Mucosa of descending colon (tissue), 3 donors: ENCODE data around the gene POU6F1. TPM values are rescaled to one million over a fixed set of nuclear protein-coding genes. Genes with fewer than 3 reads are reported as not detected.

Source experiments
- ATAC-seq: fragments of 200-7000 bp; cut with Tn5 transposase; one replicate; pipeline ENCODE4 v1.9.1; 2020; ENCODE audit warnings: mild to moderate bottlenecking, moderate library complexity
- DNase-seq, 3 donors: peaks; one replicate each; pipeline ENCODE4 v3.0.0-alpha.2; 2020
- H3K36me3 ChIP-seq: fragments of 200-600 bp; one replicate; pipeline ENCODE4 v1.8.0; 2021; ENCODE audit warnings: low read depth, mild to moderate bottlenecking
- H3K4me1 ChIP-seq: fragments of 200-600 bp; one replicate; pipeline ENCODE4 v1.8.0; 2021; ENCODE audit warnings: low read depth, mild to moderate bottlenecking
- H3K4me3 ChIP-seq: fragments of 200-600 bp; one replicate; pipeline ENCODE4 v1.8.0; 2021; ENCODE audit warnings: mild to moderate bottlenecking
- H3K9me3 ChIP-seq: fragments of 200-600 bp; one replicate; pipeline ENCODE4 v1.8.0; 2021; ENCODE audit warnings: mild to moderate bottlenecking
- CTCF ChIP-seq: fragments of 200-600 bp; IDR thresholded peaks from one replicate; pipeline ENCODE4 v1.8.0; 2022; ENCODE audit warnings: antibody characterized with exemption, mild to moderate bottlenecking
- intact Hi-C, 2 donors: fragments of 100-400 bp; cut with DNase I in 1 of 2; cut with micrococcal nuclease in 1 of 2; formaldehyde crosslinking; loops; one replicate each; pipeline versions ENCODE4 v1.11.0 to v1.11.1; 2022; cut with DNase I, micrococcal nuclease
- total RNA-seq, 3 donors: library from RNA; stranded (reverse); fragmentation: NEBNext Ultra II Directional in 2 of 3; extraction: Animal tissue kit (Norgen Biotek cat#: 25700) in 2 of 3; gene quantifications; one replicate each; pipeline versions ENCODE4 v1.2.1 to v1.2.4, GENCODE V29; 2021 to 2023
- donor health status: DM: no; HTN: no; CAD: no; lungs with moderate emphysema.
- donor health status: DM: no; HTN: no; CAD: no.
- donor health status: DM: no; HTN: yes; CAD: no.

The POU6F1 gene
- total RNA-seq, 3 donors from 2014 or later: 3.9 to 21.4 (median 5.1) TPM

- no peaks in the 10 kb centered on the region for H3K36me3 ChIP-seq
- DNase-seq: no peak
- H3K4me1 ChIP-seq: no peaks in the 10 kb centered on the region
- no peaks in the 10 kb centered on the region for H3K9me3 ChIP-seq
- no peak for TF ChIP-seq CTCF
- intact Hi-C loops: no loop called here
- ATAC-seq: no peak
- no peak overlapping the region for H3K4me3 ChIP-seq
Observed at GRCh38 chr12:51181558-51181957, 36.3 kb downstream of the POU6F1 start.

- ATAC-seq (no peak), DNase-seq (no peak)
- H3K36me3 ChIP-seq: no peaks in the 10 kb centered on the region
- intact Hi-C loops: no loop called here
- no peak overlapping the region for H3K4me3 ChIP-seq
- no peak for TF ChIP-seq CTCF
- no peaks in the 10 kb centered on the region for H3K4me1 ChIP-seq
- H3K9me3 ChIP-seq: no peaks in the 10 kb centered on the region
Observed at GRCh38 chr12:51177897-51178296, 40.0 kb downstream of the POU6F1 start.

DNA sequence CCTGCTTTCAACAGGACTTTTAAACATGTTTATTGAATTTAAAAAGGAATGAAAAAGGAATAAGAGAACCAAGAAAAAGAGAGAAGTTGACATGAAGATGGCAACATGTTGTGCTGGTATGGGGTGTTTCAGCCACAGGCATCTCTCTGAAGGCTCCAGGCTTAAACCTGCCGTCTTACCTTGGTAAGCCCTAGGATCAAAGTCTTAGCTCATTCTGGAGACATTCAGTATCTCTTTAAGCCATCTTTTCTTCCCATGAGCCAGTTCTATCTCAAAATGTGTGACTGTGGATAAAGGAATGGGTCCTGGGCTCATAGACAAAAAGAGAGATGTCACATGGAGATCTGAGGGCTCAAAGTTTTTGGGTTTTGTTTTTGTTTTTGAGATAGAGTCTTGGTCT lies 43.4 kb downstream of the POU6F1 start:
- no peak for DNase-seq
- intact Hi-C loops: no loop called here
- no peak for ATAC-seq
- no peak for TF ChIP-seq CTCF
- Histone ChIP-seq H3K4me3 (no peak overlapping the region), H3K36me3 (no peaks in the 10 kb centered on the region), H3K9me3 (no peaks in the 10 kb centered on the region), H3K4me1 (peaks cover 18% of the 10 kb centered on the region)

DNA sequence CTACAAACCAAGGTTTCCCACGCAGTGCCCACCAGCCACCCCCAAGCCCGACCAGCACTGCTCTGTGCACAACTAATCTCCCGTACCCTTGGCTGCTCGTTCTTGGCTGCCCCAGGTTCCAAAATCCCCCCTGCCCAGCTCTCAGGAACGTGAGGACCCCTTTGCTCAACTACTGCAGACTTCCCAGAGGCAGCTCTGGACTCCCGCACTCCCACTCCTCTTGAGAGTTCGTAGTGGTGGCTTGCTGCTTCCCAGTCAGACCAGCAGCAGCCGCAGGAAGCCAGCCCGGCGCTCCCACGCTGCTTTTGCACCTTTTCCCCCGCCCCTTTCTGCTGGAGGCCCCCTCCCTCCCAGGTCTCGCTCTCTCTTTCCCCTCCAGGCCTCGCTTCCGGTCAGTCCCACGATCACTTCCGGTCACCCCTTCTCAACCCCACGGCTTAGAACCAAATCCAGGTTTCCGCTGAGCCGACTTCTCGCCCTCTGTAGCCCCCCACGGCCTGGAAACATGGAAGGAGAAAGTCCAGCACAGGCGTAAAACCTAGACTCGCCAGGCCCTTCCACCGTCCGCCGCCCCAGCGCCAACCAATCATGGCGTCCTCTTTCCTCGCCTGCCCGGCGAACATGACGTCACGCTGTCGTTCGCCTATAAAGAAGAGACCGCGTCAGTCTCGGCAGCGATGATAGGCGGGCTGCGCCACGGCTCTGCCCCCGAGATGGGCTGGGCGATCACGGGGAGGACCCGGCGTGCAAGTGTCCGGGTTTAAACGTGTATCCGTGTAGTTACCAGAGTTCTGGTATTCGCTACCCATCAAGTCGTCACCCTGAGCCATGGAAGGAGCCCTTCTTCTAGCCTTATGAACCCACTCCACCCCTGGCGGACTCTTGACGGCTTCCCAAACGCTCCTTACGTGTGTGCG lies 45.1 kb downstream of the POU6F1 start, which contains the start of gene TFCP2:
TFCP2 (minus strand) TSS at position 621 of the 917 bp plus-strand sequence. CDS start 713 bp downstream, outside the sequence.
- Histone ChIP-seq H3K4me1 (peaks cover 18% of the 10 kb centered on the region), H3K36me3 (no peaks in the 10 kb centered on the region), H3K4me3 (peak within 1 kb of the TSS; percentile 61), H3K9me3 (no peaks in the 10 kb centered on the region)
- DNase-seq: peak; percentile 97 to 98 (median 97)
- no peak for TF ChIP-seq CTCF
- intact Hi-C loops: no loop called here
- peak; percentile 98 for ATAC-seq

DNA sequence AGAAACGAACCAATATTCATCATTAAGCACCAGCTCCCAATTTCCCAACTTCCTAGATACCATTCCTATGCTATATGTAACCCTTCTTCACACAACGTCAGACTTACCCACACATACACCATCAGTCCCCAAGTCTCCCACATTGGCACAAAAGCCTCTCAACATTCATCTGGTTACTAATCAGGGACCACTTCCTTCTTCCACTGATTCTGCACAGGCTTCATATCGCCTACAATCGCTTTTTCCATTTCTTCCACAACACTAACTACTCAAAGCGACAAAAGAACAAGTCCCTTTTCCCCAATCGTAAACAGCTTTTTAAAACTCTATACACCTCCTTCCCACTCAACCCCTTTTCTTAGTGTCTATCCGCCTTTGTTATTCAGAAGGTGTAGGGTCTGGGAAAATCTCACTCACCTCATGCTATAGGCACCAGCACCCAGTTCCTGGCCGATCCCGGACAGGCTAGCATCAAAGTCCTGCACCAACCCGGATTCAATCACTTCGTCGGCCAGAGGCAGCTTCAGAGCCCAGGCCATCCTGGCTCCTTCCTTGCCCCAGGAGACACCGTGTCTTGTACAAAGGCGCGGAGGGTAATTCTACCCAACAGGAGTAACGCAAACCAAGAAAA lies 45.9 kb downstream of the POU6F1 start:
- H3K9me3 ChIP-seq: no peaks in the 10 kb centered on the region
- DNase-seq (peak in 1 of 3 donors; percentile 30), ATAC-seq (peak; percentile 39)
- TF ChIP-seq CTCF: no peak
- peaks cover 18% of the 10 kb centered on the region for H3K4me1 ChIP-seq
- intact Hi-C loops: no loop called here
- no peaks in the 10 kb centered on the region for H3K36me3 ChIP-seq
- peak overlapping the region; percentile 61 for H3K4me3 ChIP-seq
